HFFc6 (cell line): ENCODE results near the gene MICAL2. TPM values are rescaled to one million over a fixed set of nuclear protein-coding genes. Genes with fewer than 3 reads are reported as not detected.
A peak's percentile ranks its signal among the peaks of the same experiment; 100 is the strongest.

ENCODE experiments used
- DNase-seq: peaks from one replicate; pipeline ENCODE4 v3.0.0-alpha.2; 2018
- H3K27ac Mint-ChIP-seq: 2 replicates; pipeline ENCODE4 v1.8.0; 2020; ENCODE audit warnings: mild to moderate bottlenecking, mixed read lengths
- H3K27me3 Mint-ChIP-seq: 2 replicates; pipeline ENCODE4 v1.8.0; 2021; ENCODE audit warnings: mild to moderate bottlenecking, moderate library complexity, mixed read lengths; ENCODE audit not compliant: insufficient read depth
- H3K36me3 Mint-ChIP-seq: 2 replicates; pipeline ENCODE4 v1.8.0; 2021; ENCODE audit warnings: low read depth, mixed read lengths
- H3K4me1 Mint-ChIP-seq: 2 replicates; pipeline ENCODE4 v1.8.0; 2020; ENCODE audit warnings: low read depth, mixed read lengths
- H3K4me3 Mint-ChIP-seq: 2 replicates; pipeline ENCODE4 v1.8.0; 2020; ENCODE audit warnings: mild to moderate bottlenecking, moderate library complexity, mixed read lengths
- H3K9me3 Mint-ChIP-seq: 2 replicates; pipeline ENCODE4 v1.8.0; 2020; ENCODE audit warnings: mild to moderate bottlenecking, mixed read lengths
- CTCF ChIP-seq: fragments of 200-600 bp; sonication (generic); IDR thresholded peaks from 2 replicates; pipeline ENCODE4 v1.5.0; 2021; ENCODE audit warnings: antibody characterized with exemption, mild to moderate bottlenecking
- total RNA-seq, 6 experiments: library from RNA; stranded (reverse); fragmentation: NEBNext Ultra II Directional; extraction: Animal tissue kit (Norgen Biotek cat#: 25700); gene quantifications; 2 replicates in 1 of 6; 3 replicates in 5 of 6; pipeline ENCODE4 v1.2.3, GENCODE V29; 2021

MICAL2 gene
- total RNA-seq, 6 experiments from 2014 or later, result 199 to 252 (median 233) TPM

DNA sequence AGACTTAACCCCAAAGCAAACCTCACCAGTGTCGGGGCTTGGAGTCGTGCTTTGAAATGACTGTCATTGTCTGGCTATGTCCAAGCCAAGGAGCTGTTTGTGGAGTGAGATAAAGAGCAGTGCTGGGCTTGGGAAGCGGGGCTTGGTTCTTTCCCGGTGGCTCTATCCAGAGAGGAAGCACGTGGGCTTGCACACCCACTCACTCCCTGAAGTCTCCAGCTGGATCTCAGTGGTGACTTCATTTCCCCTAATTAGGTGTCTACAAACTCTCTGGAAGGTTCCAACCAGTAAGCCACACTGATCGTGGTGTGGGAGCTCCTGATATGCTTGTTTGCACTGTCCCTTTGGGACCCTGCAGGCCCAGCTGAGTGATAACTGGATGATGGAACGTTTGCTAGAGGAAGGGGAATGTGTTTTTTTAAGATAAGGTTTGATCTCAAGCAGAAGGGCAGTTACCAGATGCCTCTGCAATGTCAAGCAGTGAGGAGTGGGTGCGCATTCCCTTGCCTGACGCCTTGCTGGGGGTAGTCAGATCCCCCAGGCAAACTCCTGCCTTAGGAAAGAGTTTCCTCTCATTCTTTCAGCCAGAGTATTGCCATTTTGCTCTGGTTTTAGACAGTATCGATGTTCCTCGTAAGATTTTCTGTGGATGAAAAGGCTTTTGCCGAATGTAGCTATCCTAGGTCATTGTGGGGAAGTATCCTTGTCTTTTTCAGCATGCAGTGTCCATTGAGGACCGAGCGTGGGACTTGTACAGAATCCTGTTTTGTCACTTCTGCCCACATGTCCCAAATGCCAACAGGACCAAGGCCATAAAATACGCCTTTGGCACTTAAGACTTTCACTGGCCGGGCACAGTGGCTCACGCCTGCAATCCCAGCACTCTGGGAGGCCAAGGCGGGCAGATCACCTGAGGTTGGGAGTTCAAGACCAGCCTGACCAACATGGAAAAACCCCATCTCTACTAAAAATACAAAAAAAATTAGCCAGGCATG lies 90.9 kb downstream of the MICAL2 start:
- H3K9me3 Mint-ChIP-seq, result peaks cover 6% of the 10 kb centered on the region; the same call in 1 of the 2 replicates
- TF ChIP-seq CTCF, result no peak
- peak overlapping the region; percentile 69 for H3K4me3 Mint-ChIP-seq
- peaks cover 2% of the 10 kb centered on the region for H3K27me3 Mint-ChIP-seq
- peak; percentile 96 for DNase-seq
- H3K27ac Mint-ChIP-seq, result peak overlapping the region; percentile 94
- H3K36me3 Mint-ChIP-seq, result peaks cover 48% of the 10 kb centered on the region
- peaks cover 100% of the 10 kb centered on the region for H3K4me1 Mint-ChIP-seq

- H3K27ac Mint-ChIP-seq, result peak overlapping the region; percentile 65
- no peak for TF ChIP-seq CTCF
- H3K9me3 Mint-ChIP-seq, result peaks cover 6% of the 10 kb centered on the region; the same call in 1 of the 2 replicates
- peaks cover 2% of the 10 kb centered on the region for H3K27me3 Mint-ChIP-seq
- H3K4me3 Mint-ChIP-seq, result no peak overlapping the region
- DNase-seq, result no peak
- peaks cover 100% of the 10 kb centered on the region for H3K4me1 Mint-ChIP-seq
- H3K36me3 Mint-ChIP-seq, result peaks cover 58% of the 10 kb centered on the region
These were observed 92.4 kb downstream of the MICAL2 start for GRCh38 chr11:12202661-12203310.

DNA sequence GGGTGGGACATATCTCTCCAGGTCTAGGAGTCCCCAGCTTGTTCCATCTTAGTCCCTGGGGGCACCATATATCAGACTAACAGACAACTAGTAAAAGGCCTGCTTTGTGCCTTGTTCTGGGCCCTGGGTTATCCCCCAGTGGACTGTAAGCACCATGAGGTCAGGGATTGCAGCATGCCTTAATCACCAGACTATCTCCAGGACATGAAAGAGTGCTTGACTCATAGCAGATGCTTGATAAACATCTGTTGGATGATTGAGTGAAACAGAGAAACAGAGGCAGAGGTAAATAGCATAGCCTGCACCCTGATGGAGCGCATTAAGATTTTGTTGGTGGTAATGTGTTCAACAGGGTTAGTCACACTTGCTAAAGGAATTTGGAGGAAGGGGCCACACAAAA lies 94.1 kb downstream of the MICAL2 start:
- H3K9me3 Mint-ChIP-seq, result peaks cover 6% of the 10 kb centered on the region; the same call in 1 of the 2 replicates
- peak overlapping the region; percentile 87 for H3K27ac Mint-ChIP-seq
- H3K27me3 Mint-ChIP-seq, result peaks cover 2% of the 10 kb centered on the region
- TF ChIP-seq CTCF, result no peak
- H3K4me1 Mint-ChIP-seq, result peaks cover 100% of the 10 kb centered on the region
- no peak for DNase-seq
- H3K36me3 Mint-ChIP-seq, result peaks cover 74% of the 10 kb centered on the region
- H3K4me3 Mint-ChIP-seq, result peak overlapping the region; percentile 30; the same call in 1 of the 2 replicates

DNA sequence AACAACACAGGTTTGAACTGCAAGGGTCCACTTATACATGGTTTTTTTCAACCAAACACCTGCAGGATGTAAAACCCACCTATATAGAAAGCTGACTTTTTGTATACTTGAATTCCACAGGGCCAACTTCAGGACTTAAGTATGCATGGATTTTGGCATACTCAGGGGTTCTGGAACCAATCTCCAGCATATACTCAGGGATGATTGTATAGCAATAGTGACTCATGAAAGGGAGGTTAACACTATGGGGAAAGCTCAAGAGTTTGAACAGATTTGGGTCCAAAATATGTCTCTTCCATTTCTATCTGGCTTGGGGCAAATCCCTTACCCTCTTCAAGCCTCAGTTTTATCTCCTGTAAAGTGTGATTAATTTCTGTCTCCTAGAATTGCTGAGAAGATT lies 94.9 kb downstream of the MICAL2 start:
- peak; percentile 49 for DNase-seq
- H3K4me1 Mint-ChIP-seq, result peaks cover 92% of the 10 kb centered on the region
- H3K27me3 Mint-ChIP-seq, result peaks cover 2% of the 10 kb centered on the region
- peak overlapping the region; percentile 27 for H3K4me3 Mint-ChIP-seq
- no peak for TF ChIP-seq CTCF
- H3K27ac Mint-ChIP-seq, result peak overlapping the region; percentile 87
- H3K9me3 Mint-ChIP-seq, result peaks cover 6% of the 10 kb centered on the region; the same call in 1 of the 2 replicates
- peaks cover 83% of the 10 kb centered on the region for H3K36me3 Mint-ChIP-seq

DNA sequence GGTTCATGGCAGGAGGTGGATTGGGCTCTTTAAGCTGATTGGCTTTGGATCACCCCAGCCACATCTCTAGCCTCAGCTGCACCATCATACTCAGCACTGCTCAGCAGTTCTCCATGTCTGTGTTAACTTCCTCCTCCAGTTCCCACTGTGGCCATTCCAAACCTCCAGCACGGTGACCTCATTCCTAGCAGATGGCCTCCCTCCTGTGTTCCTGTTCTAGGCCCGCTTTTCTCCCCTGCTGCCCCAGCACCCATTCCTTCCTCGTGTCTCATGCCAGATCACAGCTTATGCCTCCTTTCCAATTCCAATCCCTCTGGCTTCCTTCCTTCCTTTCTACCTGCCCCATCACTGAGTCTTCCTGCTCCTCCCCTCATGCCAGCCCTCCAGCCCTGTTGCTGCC lies 96.1 kb downstream of the MICAL2 start:
- H3K4me1 Mint-ChIP-seq, result peaks cover 80% of the 10 kb centered on the region
- H3K27me3 Mint-ChIP-seq, result peaks cover 2% of the 10 kb centered on the region
- H3K9me3 Mint-ChIP-seq, result peaks cover 6% of the 10 kb centered on the region; the same call in 1 of the 2 replicates
- H3K36me3 Mint-ChIP-seq, result peaks cover 95% of the 10 kb centered on the region
- H3K27ac Mint-ChIP-seq, result peak overlapping the region; percentile 87
- DNase-seq, result no peak
- no peak for TF ChIP-seq CTCF
- H3K4me3 Mint-ChIP-seq, result peak overlapping the region; percentile 8; the same call in 1 of the 2 replicates
